Activated naive CD4-positive, alpha-beta T cell treated with anti-CD3 and anti-CD28 coated beads, Interleukin-2, amount 50 U/mL, for 72 hours (primary cell): ENCODE results near the gene CD79B. TPM values are rescaled to one million over a fixed set of nuclear protein-coding genes. Genes with fewer than 3 reads are reported as not detected.
"Not testable (repeated sequence)": the region's sequence is repeated elsewhere in the genome, so short reads cannot be mapped to it uniquely, and the experiment has no call there.

Source experiments
- ATAC-seq, 2 donors: fragments of 150-1000 bp; cut with Tn5 transposase; 2 replicates each; pipeline ENCODE4 v1.10.0; 2021; ENCODE audit warnings: mild to moderate bottlenecking in 2 of 2, moderate library complexity in 2 of 2
- DNase-seq, 2 donors: peaks; one replicate each; pipeline ENCODE4 v3.0.0; 2021 to 2022; ENCODE audit warnings: low spot score in 2 of 2
- H3K27ac Mint-ChIP-seq, 2 donors: one replicate each; pipeline ENCODE4 v1.8.0; 2022; ENCODE audit warnings: mild to moderate bottlenecking in 2 of 2, mixed read lengths in 2 of 2
- H3K36me3 Mint-ChIP-seq, 2 donors: one replicate each; pipeline ENCODE4 v1.8.0; 2022; ENCODE audit warnings: mixed read lengths in 2 of 2
- H3K9me3 Mint-ChIP-seq, 2 donors: one replicate each; pipeline ENCODE4 v1.8.0; 2022; ENCODE audit warnings: mixed read lengths in 2 of 2
- total RNA-seq, 2 donors: library from RNA; stranded (reverse); gene quantifications; one replicate each; pipeline ENCODE4 v1.2.3, GENCODE V29; 2022

CD79B gene
- total RNA-seq, 2 donors from 2014 or later, result 28.7 to 52.6 TPM

DNA sequence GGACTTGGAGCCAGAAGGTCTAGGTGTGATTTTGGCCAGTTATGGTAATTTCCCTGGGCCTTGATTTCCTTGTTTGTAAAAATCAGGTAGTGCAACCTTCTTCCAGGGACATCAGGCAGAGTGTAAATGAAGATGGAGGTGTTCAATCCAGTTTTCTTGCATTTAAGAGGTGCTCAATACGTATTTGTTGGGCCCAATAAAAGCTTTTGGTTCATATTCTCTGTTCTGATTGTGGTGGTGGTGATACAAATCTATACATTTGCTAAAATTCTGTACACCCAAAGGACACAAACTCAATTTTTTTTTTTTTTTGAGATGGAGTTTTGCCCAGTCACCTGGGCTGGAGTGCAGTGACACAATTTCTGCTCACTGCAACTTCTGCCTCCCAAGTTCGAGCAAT lies 6.0 kb downstream of the CD79B start:
- no peak overlapping the region for H3K27ac Mint-ChIP-seq
- H3K36me3 Mint-ChIP-seq, result no peaks in the 10 kb centered on the region
- DNase-seq (no peak), ATAC-seq (no peak)
- no peaks in the 10 kb centered on the region for H3K9me3 Mint-ChIP-seq

DNA sequence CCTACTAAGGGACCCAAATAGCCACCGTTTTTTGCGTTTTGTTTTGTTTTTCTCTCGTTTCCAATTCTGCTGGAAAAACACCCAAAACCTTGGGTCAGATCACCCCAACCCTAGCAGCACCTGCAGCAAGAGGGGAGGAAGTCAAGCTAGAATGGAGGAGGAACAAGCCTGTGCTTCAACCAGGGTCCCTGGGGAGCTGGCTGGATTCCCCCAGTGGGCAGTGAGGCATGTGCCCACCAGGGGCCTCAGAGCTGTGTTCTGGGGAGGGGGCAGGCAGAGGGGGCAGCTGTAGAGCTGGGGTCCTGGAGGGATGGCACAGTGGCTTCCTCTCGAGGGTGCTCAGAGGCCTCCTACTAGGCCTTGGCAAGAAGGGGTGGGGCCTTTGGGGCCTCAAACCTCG lies 6.5 kb downstream of the CD79B start:
- DNase-seq (no peak), ATAC-seq (no peak)
- Mint-ChIP-seq H3K27ac (no peak overlapping the region), H3K9me3 (no peaks in the 10 kb centered on the region), H3K36me3 (no peaks in the 10 kb centered on the region)

DNA sequence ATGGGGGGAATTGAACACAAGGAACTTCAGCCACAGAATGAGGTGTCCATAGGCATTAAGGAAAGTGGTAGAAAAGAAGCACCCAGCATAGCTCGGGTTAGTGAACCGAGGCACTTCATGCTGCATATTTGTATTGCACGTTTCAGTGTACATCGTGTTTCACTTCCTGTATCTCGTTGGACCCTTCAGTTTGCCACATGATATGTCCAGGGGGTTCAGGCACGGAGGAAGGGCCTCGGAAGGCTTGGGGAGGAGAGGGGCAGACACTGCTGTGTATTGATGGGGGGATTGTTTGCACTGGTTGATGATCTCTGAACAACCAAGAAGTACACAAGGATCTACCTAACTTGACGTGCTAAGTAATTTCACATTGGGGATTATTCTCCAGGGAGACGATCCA lies 9.7 kb downstream of the CD79B start:
- ATAC-seq, H3K9me3 Mint-ChIP-seq, H3K27ac Mint-ChIP-seq, H3K36me3 Mint-ChIP-seq, DNase-seq: not testable (repeated sequence)

DNA sequence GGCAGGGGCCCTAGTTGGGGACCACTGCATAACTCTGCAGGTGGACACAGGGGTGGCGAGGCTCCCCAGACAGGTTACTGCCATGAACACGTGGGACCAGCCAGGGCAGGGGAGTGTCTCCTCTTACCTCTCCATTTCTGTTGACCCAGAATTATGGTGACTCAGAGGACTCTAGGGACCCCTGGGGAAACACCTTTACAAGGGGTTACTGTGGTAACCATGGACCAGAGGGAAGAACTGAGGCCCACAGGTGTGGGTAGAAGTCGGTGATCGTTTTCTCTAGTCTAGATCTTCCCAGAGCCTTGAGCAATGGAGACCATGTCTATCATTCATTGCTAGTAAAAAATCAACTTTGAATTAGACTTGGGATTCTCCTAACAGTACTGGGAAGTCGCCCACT lies 11.4 kb downstream of the CD79B start:
- not testable (repeated sequence) for H3K9me3 Mint-ChIP-seq, H3K36me3 Mint-ChIP-seq, ATAC-seq, DNase-seq, H3K27ac Mint-ChIP-seq

DNA sequence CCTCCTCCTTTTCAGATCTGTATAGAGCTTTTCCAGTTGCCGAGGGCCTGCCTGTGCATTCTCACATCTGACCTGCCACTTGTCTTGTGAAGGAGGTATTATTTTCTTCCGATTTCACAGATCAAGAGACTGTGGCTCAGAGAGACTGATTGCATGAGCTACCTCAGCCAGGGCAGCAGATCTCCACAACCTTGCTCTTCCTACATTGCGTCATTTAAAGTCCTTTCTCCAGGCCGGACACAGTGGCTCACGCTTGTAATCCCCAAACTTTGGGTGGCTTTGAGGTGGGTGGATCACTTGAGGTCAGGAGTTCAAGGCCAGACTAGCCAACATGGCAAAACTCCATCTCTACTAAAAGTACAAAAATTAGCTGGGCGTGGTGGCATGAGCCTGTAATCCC lies 12.1 kb downstream of the CD79B start:
- ATAC-seq, H3K9me3 Mint-ChIP-seq, H3K36me3 Mint-ChIP-seq, DNase-seq, H3K27ac Mint-ChIP-seq: not testable (repeated sequence)

GRCh38 chr17:63919311-63919723 lies 12.8 kb downstream of the CD79B start:
- DNase-seq (peak; percentile 73 to 77), ATAC-seq (peak; percentile 94 to 99)
- Mint-ChIP-seq H3K36me3 (no peaks in the 10 kb centered on the region), H3K27ac (no peak overlapping the region), H3K9me3 (no peaks in the 10 kb centered on the region)

- not testable (repeated sequence) for ATAC-seq, DNase-seq, H3K9me3 Mint-ChIP-seq, H3K36me3 Mint-ChIP-seq
- H3K27ac Mint-ChIP-seq, result peak within 1 kb of the TSS in 1 of 2 donors; percentile 20
Measured at GRCh38 chr17:63918789-63919305, 13.3 kb downstream of the CD79B start, which contains the start of gene GH1. Gene GH1 (minus strand): TSS chr17:63918839. CDS start chr17:63918776, 63 bp downstream.

- ATAC-seq, result no peak
- DNase-seq, result no peak
- Mint-ChIP-seq H3K36me3 (no peaks in the 10 kb centered on the region), H3K9me3 (no peaks in the 10 kb centered on the region), H3K27ac (no peak overlapping the region)
Measured at GRCh38 chr17:63918305-63918704, 13.8 kb downstream of the CD79B start.

- no peaks in the 10 kb centered on the region for H3K9me3 Mint-ChIP-seq
- peak overlapping the region in 1 of 2 donors; percentile 20 for H3K27ac Mint-ChIP-seq
- no peak for DNase-seq
- no peaks in the 10 kb centered on the region for H3K36me3 Mint-ChIP-seq
- ATAC-seq, result no peak
Measured at GRCh38 chr17:63917646-63918045, 14.5 kb downstream of the CD79B start.

DNA sequence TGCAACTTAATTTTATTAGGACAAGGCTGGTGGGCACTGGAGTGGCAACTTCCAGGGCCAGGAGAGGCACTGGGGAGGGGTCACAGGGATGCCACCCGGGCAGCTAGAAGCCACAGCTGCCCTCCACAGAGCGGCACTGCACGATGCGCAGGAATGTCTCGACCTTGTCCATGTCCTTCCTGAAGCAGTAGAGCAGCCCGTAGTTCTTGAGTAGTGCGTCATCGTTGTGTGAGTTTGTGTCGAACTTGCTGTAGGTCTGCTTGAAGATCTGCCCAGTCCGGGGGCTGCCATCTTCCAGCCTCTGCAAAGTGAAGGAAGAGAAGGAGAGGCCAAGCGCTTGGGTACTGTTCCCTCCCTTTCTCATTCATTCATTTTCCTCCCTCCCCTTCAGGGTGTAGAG lies 14.9 kb downstream of the CD79B start:
- not testable (repeated sequence) for H3K36me3 Mint-ChIP-seq, H3K27ac Mint-ChIP-seq, H3K9me3 Mint-ChIP-seq, ATAC-seq, DNase-seq

DNA sequence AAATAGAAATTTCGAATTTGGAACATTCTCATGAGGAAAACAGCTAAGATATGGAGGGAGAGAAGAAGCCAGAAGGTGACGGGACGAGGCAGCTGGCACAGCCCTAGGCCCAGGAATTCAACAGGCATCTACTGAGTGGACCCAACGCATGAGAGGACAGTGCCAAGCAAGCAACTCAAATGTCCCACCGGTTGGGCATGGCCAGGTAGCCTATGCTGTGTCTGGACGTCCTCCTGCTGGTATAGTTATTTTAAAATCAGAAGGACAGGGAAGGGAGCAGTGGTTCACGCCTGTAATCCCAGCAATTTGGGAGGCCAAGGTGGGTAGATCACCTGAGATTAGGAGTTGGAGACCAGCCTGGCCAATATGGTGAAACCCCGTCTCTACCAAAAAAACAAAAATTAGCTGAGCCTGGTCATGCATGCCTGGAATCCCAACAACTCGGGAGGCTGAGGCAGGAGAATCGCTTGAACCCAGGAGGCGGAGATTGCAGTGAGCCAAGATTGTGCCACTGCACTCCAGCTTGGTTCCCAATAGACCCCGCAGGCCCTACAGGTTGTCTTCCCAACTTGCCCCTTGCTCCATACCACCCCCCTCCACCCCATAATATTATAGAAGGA lies 15.5 kb downstream of the CD79B start:
- Mint-ChIP-seq H3K27ac (no peak overlapping the region), H3K36me3 (no peaks in the 10 kb centered on the region), H3K9me3 (no peaks in the 10 kb centered on the region)
- ATAC-seq (no peak), DNase-seq (no peak)

DNA sequence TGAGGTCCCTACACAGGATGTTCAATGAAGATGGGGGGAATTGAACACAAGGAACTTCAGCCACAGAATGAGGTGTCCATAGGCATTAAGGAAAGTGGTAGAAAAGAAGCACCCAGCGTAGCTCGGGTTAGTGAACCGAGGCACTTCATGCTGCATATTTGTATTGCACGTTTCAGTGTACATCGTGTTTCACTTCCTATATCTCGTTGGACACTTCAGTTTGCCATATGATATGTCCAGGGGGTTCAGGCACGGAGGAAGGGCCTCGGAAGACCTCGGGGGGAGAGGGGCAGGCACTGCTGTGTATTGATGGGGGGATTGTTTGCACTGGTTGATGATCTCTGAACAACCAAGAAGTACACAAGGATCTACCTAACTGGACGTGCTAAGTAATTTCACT lies 16.4 kb downstream of the CD79B start:
- not testable (repeated sequence) for H3K9me3 Mint-ChIP-seq, H3K36me3 Mint-ChIP-seq, ATAC-seq, H3K27ac Mint-ChIP-seq, DNase-seq

- Mint-ChIP-seq H3K36me3 (no peaks in the 10 kb centered on the region), H3K9me3 (no peaks in the 10 kb centered on the region), H3K27ac (no peak overlapping the region)
- no peak for DNase-seq
- ATAC-seq, result no peak
Measured at GRCh38 chr17:63914471-63914870, 17.7 kb downstream of the CD79B start.

- peak in 1 of 2 donors; percentile 76 for DNase-seq
- Mint-ChIP-seq H3K27ac (no peak overlapping the region), H3K9me3 (no peaks in the 10 kb centered on the region), H3K36me3 (no peaks in the 10 kb centered on the region)
- ATAC-seq, result peak; percentile 71 to 73
Measured at GRCh38 chr17:63911657-63912100, 20.5 kb downstream of the CD79B start.

DNA sequence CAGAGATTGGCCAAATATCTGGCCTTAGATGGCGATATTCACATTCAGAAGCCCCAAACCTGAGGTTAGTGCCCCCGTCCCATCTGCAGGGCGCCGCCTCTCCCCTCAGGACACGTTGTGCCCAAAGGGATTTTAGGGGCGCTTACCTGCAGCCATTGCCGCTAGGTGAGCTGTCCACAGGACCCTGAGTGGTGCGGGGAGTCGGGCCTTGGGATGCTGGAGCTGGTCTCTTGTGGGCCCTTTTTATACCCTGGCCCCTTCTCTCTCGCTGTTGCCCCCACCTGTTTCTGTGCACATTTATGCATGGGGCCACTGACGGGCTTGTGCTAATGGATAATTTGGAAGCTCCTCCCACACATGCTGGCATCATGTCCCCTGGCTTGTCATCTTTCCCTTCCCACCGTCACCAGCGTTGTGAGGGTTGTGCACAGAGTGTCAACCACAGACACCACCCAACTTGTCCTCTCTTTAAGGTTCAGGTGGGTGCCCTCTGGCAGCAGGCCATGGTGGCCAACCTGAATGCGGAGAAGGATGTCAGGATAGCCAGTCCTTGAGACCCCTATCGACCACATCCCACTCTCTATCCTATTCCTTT lies 21.0 kb downstream of the CD79B start, which contains the start of gene CSHL1:
Gene CSHL1, minus strand, starts transcription at position 218 of the 595 bp plus-strand sequence. Its CDS starts 62 bp downstream, at position 156.
- no peak for DNase-seq
- Mint-ChIP-seq H3K27ac (no peak within 1 kb of the TSS), H3K36me3 (no peaks in the 10 kb centered on the region), H3K9me3 (no peaks in the 10 kb centered on the region)
- no peak for ATAC-seq

DNA sequence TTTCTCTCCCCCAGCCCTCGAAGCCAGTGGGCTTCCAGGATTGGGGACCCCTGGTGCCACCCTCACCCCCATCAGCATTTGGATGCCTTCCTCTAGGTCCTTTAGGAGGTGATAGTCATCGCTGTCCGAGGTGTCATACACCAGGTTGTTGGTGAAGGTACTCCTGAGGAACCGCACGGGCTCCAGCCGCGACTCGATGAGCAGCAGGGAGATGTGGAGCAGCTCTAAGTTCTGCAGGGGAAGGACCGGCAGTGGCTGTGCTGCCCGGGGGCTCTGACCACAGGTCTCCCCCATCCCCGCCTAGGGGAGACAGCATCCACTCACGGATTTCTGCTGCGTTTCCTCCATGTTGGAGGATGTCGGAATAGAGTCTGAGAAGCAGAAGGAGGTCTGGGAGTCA lies 22.0 kb downstream of the CD79B start:
- Mint-ChIP-seq H3K27ac (no peak overlapping the region), H3K9me3 (no peaks in the 10 kb centered on the region), H3K36me3 (no peaks in the 10 kb centered on the region)
- ATAC-seq (no peak), DNase-seq (no peak)

DNA sequence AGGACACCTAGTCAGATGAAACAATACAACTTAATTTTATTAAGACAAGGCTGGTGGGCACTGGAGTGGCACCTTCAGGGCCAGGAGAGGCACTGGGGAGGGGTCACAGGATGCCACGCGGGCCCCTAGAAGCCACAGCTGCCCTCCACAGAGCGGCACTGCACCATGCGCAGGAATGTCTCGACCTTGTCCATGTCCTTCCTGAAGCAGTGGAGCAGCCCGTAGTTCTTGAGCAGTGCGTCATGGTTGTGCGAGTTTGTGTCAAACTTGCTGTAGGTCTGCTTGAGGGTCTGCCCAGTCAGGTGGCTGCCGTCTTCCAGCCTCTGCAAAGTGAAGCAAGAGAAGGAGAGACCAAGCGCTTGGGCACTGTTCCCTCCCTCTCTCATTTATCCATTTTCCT lies 22.5 kb downstream of the CD79B start:
- H3K36me3 Mint-ChIP-seq, ATAC-seq, H3K9me3 Mint-ChIP-seq, DNase-seq, H3K27ac Mint-ChIP-seq: not testable (repeated sequence)
